ENCODE data around the gene KLF13. TPM values are rescaled to one million over a fixed set of nuclear protein-coding genes. Genes with fewer than 3 reads are reported as not detected.

KLF13 gene
- total RNA-seq, 1 donor from 2014 or later, result 235 TPM

Other genes starting within 250 kb of the KLF13 start
- gene TRPM1, start 225.1 kb upstream of the KLF13 start, total RNA-seq, result not detected